GM10248 (cell line): Measurements from ENCODE around the gene ATOH8.

ENCODE experiments used
- CTCF ChIA-PET: fragments of 300-600 bp; sonication (Branson Sonifier 250); formaldehyde crosslinking; extraction: SDS; loops from one replicate; lab custom pipeline; 2021; ENCODE audit warnings: antibody characterized with exemption; lab: Yijun Ruan, JAX
- POLR2A ChIA-PET: fragments of 350-650 bp; sonication (Branson Sonifier 250); formaldehyde crosslinking; extraction: SDS; loops from one replicate; lab custom pipeline; 2020; ENCODE audit warnings: antibody characterized with exemption; lab: Yijun Ruan, JAX
- DNase-seq: peaks from one replicate; pipeline ENCODE4 v3.0.0; 2012; ENCODE audit errors: extremely low spot score
- TF ChIP-seq, protein P1 (sequence below): IDR thresholded peaks from 2 replicates; pipeline ENCODE4 v1.5.1; 2012; ENCODE audit warnings: mild to moderate bottlenecking, low read depth; ENCODE audit errors: extremely low read depth, missing control alignments, control extremely low read depth

ATOH8 gene

DNA sequence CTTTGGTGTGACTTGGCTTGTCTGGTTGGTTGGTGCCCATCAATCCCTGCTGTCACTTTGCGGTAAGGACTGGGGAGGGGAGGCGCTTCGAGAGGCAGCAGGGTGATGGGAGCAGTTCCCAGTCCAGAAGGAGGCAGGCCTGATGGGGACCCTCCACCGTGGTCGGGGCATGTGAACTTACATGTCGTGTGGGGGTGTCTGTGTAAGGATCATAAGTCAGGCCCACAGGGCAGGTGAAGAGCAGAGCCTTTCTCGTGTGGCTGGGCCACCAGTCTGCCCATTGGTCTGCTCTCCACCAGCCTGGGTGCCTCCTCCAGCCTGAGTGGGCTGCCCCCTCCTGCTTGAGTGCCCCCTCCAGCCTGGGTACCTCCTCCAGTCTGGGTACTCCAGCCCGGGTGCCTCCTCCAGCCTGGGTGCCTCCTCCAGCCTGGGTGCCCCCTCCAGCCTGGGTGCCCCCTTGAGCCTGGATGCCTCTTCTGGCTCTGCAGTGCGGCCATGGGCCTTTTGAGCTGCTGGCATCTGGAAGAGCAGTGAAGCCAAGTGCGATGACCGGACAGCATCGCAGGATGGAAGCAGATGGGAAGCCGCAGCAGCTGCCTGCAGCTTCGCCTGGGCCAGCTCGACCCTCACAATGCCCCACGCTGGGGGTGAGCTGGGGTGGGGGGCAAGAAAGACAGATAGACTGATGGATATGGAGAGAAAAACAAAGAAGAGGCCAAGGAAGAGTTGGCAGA is 25.0 kb downstream of the ATOH8 start:
- POLR2A ChIA-PET, result no interaction called here
- CTCF ChIA-PET, result no interaction called here
- TF ChIP-seq, protein P1, sequence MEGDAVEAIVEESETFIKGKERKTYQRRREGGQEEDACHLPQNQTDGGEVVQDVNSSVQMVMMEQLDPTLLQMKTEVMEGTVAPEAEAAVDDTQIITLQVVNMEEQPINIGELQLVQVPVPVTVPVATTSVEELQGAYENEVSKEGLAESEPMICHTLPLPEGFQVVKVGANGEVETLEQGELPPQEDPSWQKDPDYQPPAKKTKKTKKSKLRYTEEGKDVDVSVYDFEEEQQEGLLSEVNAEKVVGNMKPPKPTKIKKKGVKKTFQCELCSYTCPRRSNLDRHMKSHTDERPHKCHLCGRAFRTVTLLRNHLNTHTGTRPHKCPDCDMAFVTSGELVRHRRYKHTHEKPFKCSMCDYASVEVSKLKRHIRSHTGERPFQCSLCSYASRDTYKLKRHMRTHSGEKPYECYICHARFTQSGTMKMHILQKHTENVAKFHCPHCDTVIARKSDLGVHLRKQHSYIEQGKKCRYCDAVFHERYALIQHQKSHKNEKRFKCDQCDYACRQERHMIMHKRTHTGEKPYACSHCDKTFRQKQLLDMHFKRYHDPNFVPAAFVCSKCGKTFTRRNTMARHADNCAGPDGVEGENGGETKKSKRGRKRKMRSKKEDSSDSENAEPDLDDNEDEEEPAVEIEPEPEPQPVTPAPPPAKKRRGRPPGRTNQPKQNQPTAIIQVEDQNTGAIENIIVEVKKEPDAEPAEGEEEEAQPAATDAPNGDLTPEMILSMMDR, result no peak
- DNase-seq, result no peak

DNA sequence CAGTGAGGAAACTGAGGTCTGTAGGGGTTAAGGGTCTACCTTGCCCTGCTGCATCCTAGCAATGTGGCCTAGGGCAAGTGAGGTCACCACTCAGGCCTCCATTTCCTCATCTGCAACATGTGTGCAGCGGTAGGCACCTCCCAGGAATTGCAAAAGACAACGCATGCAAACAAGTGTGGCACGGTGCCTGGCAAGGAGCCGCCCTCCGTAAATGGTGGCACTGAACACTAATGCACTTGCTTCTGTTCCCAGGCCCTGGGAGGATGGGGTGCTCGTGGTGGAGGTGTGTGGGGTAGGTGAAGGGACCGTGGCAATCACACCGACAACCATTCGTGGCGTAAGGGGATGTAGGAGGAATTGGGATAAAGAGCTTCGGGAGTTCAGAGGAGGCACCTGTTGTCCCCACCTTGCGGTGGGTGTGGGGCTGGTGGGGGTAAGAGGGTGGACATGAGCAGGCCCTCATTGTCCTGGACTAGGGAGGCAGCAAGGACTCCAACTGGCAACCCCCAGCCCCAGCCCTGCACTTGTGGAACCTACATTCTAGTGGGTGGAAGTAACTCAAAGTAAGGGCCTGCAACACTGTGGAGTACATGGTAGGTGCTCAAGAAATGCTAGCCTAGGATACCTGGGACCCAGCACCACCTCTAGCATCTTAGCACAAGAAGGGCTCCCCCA is 26.0 kb downstream of the ATOH8 start:
- TF ChIP-seq, protein P1, result no peak
- ChIA-PET POLR2A (no interaction called here), CTCF (no interaction called here)
- no peak for DNase-seq

DNA sequence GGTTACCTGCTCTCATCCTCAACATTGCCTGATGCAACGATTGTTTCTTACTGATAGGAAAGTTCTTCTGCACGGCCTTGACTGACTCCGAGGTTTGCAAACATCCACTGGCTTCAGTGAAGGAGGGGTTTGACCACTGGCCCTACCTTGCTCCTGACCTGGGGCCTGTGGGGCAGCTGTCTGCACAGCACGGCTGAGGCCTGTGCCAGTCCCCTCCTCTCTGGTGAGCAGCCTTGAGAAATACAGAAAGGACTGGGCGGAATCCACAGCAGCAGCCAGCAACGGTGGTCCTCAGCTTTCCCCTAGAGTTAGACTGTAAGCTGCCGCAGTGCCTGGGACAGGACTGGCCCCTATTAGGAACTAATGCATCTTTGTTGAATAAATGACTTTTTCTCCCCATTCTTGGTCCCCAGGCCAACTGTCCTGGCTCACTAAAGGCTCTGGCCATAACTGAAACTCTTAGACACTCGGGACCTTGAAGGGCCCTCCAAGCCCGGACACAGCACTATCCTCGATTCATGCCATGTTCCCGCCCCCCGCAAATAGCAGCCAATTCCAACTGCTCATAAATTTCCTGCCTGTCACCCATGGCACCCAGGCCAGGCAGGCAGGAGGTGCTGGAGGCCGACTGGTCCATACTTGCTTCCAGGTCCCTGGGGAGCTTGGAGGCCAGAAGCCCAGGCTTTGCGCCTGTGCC is 26.7 kb downstream of the ATOH8 start:
- DNase-seq, result no peak
- CTCF ChIA-PET, result no interaction called here
- TF ChIP-seq, protein P1, result no peak
- POLR2A ChIA-PET, result no interaction called here

DNA sequence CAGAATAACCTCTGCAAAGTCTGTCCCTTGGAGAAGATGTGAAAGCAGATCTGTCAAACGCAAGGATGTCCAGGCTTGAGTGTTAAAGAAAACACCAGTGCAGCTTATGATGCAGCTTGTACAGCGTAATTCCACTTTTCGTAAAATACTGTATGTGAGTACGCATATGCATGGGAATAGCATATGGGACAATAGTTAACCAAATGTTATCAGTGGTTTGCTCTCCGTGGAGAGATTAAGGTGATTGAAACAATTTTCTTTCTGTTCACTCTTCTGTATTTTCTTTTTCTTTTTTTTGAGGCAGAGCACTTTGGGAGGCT is 27.2 kb downstream of the ATOH8 start:
- no peak for DNase-seq
- ChIA-PET CTCF (no interaction called here), POLR2A (no interaction called here)
- TF ChIP-seq, protein P1, result no peak

DNA sequence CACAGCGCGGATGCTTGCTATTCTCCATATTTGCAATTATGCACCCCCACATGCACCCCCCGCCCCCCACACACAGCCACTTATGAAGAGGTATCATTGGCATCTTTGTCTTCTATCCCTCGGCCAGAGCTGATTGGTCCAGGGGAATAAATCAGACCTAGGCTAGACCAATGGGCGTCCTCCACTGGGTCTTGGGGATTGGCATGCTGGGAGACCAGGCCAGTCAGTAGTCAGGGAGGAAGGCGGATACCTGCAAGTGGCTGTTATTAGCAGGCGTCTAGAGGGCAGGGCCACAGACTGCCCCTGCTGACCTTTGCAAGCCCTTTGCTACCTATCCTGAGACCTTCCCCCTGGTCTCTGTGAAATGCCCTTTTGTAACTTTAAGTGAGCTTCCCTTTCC is 30.0 kb downstream of the ATOH8 start:
- no peak for DNase-seq
- ChIA-PET CTCF (interaction anchor here (1.2 to 2.8 kb wide), 3 partner anchors 23 to 79 kb away, joined by 3 to 9 read pairs (median 6); no protein-coding TSS in a partner anchor), POLR2A (no interaction called here)
- TF ChIP-seq, protein P1, result no peak

DNA sequence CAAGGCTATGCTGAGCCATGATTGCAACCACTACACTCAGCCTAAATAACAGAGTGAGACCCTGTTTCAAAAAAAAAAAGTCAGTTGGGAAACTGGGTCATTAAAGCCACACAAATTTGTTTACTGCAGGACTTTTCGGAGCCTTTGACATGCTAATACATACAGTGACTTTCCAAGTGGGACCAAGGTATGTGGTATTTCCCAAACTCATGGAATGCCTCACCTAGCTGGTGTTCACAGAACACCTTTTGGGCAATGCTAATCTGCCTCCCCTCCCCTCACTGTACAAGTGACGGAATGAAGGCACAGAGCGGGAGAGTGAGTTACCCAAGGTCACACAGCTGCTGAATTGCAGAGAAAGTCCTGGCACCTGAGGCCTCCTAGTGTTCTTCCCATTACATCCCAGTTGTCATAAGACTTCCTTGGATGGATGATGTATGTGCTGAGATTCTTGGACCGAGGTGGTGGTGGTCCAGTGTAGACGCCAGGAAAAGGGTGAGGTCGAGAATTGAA is 30.7 kb downstream of the ATOH8 start:
- DNase-seq, result no peak
- TF ChIP-seq, protein P1, result no peak
- ChIA-PET CTCF (interaction anchor here (1.2 to 2.8 kb wide), 4 partner anchors 9 to 80 kb away, joined by 3 to 9 read pairs (median 4); no protein-coding TSS in a partner anchor), POLR2A (no interaction called here)
